Caki2 (cell line): ENCODE measurements around the gene ZBP1. TPM values are rescaled to one million over a fixed set of nuclear protein-coding genes. Genes with fewer than 3 reads are reported as not detected.

Experiments
- DNase-seq: peaks from one replicate; pipeline ENCODE4 v3.0.0-alpha.2; 2015; ENCODE audit warnings: low read depth
- in situ Hi-C: cut with HindIII; loops from 2 replicates; pipeline ENCODE4 v1.10.0; 2016; ENCODE audit warnings: low sequenced_read_pairs, low pct_unique_long_range_greater_than_20kb, mixed read lengths
- total RNA-seq: library from RNA; depleted of rRNA; stranded (reverse); fragments of >200 nt; shearing (Covaris generic); gene quantifications from 2 replicates; pipeline ENCODE4 v1.2.3, GENCODE V29; 2014; ENCODE audit warnings: low replicate concordance

ZBP1 gene
- total RNA-seq, 1 experiment from 2014 or later, result not detected

DNA sequence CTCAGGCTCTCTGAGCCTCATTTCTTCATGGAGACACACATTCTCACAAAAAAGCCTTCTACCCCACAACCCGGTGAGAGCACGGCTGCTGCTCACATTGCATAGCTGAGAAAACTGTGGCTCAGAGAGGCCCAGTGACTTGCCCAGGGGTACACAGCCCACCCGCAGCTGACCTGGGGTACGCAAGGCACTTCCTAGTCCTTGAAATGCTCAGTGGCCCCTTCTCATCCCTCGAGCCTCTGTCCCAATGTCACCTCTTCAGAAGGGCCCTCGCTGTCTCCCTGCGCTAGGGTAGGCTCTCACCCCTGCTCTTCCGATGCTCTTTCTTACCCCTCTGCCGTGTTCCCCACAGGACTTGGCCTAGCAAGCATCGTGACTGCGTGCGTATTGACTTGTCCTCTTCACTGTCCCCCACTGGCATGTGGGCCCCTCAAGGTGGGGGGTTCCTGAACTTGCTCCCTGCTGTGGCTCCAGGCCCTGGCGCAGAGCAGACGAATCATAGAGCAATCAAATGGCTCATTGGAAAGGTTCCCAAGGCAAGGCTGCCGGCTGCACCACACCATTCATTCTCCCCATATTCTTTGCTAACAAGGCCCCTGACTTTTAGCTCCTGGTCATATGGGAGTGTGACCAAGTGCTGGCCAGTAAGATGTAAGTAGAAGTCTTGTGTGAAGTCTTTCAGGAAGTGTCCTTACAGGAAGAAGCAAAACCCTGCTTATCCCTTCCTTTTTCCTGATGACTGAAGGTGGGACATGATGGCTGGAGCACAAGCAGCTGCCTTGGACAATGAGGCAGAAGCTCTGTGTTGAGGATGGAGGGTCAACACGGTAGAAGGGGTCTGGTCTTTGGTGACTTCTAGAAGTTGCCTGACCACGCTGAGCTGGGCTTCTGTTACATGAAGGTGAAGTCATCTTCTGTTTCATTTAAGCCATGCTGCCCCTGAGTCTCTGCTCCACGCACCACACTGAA, 36.7 kb downstream of the ZBP1 start:
- no peak for DNase-seq
- in situ Hi-C loops, result no loop called here

DNA sequence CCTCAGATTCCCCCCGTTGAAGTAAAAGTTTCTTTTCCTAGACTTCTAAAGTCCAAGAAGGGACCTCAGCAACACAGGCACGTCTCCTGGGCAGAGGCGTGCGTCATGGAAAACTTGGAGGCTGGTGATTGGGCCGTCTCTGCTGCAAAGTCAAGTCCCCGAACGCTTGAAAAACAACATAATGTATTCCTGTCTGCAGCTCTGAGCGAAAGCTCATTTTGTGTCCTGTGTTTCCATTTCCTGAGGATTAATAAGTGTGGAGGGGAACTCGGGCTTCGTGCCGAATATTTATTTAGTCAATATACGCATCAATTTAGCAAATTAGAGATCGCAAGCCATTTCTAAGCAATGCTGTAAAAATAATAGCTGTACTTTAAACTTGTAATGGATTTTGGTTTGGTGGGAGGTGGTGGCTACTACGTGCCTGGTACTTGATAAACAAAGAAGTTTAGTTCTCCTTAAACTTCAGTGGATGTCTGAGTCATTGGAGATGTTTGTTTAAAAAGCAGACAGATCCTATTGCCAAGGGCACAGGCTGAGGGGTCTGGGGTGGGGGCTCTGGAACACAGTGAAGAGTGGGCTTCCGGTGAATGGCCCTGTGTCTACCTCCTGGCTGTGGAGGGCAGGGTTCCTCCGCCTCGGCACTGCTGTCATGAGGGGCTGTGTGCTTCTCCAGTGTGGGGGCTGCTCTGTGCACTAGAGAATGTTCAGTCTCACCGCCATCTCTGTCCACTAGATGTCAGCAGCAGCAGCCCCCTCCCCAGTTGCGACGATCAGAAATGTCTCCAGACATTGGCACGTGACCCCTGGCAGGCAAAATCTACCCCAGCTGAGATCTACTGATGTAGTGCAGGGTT, 37.6 kb downstream of the ZBP1 start:
- in situ Hi-C loops, result no loop called here
- no peak for DNase-seq

DNA sequence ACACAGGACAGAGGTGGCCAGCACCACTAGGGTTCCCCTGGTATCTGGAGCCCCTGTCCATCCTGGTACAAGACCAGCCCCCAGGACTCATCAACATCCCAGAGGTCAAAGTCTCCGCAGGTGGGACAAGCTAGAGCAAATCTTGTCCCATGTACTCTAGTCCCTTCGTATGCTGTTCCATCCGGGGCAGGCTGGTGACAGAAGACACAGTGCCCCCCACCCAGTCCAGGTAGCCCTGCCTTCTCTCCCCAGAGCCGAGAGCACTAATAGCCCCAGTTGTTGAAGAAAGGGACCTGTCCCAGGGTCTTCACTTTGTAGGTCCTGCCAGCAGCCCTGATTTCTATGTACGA, 38.2 kb downstream of the ZBP1 start:
- no peak for DNase-seq
- in situ Hi-C loops, result no loop called here

DNA sequence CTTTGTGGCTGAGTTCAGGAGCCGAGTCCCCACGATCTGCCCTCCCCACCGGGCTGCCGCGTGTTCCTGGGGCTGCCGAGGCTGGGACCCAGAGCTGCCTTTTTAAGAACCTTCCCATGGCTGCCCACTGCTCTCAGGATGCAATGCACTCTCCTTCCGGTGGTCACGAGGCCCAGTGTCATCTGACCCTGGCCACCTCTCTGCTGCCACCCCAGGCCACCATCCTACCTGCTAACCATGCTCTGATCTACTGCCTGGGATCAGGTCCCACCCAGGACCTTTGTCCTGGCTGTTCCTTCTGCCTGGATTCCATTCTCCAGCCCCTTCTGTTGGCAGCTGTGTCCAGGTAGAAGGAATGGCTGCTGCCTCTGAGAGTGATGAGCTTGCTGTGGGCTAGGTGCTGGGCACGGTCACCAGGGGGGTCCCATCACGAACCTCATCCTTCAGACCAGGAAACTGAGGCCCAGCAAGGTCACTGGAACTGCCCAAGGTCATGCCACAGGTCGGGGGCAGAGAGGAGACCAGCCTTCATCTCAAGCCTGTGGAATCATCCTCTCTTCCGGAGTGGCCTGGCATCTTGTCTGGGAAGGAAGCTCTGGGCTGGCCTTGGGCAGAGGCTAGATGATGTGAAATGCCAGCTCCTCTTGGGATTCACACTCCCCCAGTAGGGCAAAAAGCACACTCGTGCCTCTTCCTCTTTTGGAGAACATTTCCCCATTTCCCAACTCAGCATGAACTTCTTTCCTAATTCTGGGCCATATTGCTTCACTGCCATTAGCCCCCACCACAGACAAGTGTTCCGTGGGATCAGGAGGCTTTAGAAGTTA, 38.8 kb downstream of the ZBP1 start:
- no peak for DNase-seq
- in situ Hi-C loops, result no loop called here

DNA sequence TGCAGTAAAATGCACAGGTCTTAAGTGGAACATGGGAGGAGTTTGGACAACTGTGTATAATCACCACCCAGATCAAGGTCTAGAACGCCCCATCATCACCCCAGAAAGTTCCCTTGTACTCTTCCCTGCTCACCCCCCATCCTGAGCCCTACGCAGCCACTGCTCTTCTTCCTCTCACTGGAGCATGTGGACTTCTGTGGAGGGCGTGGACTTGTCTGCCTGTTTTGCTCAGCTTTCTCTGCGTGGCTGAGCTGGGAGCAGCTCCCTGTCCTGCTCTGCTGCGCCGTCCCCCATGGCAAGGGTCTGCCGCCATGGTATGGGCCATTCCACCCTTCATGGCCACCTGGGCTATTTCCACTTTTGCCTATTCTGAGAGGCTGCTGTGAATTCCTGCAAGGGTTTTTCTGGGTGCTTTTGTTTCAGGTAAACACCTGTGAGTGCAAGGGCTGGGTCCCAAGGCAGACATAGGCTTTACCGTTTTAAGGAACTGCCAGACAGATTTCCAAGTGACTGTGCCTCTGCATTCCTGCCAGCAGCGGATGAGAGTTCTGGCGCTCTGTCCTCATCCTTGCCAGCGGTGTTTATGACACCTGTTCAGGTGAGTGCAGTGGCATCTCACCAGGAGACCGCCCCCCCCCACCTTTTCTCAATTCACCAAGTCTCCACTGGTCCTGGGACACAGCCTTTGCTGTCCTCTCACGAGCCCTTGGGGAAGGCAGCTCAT, 39.6 kb downstream of the ZBP1 start:
- in situ Hi-C loops, result no loop called here
- no peak for DNase-seq

DNA sequence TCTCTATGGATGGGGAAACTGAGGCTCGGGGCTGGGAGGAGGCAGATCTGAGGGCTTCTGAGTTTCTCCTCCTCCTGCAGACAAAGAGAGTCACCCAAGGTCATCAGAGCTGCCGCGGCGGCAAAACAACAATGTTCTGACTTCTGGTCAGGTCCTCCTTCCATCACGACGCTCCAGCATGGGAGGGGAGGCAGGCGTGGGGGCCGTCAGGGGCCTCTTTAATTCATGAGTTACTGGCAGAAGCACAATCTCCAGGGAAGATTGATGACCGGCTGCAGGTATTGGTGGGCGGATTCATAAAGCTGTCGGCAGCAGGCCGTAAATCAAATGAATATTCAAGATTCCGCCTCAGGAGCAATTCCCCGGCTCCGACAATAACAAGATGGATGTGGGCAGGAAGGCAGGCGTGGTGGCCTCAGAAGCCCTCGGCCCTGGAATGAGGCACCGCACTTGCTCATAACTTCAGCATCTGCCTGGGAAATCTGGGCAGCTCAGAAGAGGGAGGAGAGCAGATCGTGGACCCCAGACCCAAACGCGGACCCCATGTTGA, 40.3 kb downstream of the ZBP1 start:
- DNase-seq, result no peak
- in situ Hi-C loops, result no loop called here

DNA sequence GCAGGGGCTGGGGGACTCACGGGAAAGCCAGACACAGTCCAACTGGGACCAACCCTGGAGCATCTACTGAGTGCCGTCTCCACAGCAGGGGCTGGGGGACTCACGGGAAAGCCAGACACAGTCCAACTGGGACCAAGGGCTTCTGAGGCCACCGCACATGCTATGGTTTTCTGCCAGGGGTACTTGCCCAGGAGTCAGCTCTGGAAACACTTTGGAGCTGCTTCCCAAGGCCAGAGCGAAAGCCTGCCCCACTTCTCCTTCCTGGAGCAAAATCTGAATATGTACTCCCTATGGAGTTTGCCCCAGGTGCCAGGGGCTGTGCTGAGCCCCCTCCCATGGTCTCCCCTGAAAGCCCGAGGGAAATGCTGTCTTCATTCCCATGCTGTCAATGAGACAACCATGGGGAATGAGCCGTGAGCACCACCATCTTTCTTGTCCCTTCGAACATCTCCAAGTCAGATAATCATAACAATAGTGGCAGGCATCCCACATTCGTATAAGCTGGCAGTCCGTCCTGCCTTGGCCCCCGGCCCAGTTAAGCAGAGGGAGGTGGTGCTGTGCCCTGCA, 40.8 kb downstream of the ZBP1 start:
- in situ Hi-C loops, result no loop called here
- no peak for DNase-seq

DNA sequence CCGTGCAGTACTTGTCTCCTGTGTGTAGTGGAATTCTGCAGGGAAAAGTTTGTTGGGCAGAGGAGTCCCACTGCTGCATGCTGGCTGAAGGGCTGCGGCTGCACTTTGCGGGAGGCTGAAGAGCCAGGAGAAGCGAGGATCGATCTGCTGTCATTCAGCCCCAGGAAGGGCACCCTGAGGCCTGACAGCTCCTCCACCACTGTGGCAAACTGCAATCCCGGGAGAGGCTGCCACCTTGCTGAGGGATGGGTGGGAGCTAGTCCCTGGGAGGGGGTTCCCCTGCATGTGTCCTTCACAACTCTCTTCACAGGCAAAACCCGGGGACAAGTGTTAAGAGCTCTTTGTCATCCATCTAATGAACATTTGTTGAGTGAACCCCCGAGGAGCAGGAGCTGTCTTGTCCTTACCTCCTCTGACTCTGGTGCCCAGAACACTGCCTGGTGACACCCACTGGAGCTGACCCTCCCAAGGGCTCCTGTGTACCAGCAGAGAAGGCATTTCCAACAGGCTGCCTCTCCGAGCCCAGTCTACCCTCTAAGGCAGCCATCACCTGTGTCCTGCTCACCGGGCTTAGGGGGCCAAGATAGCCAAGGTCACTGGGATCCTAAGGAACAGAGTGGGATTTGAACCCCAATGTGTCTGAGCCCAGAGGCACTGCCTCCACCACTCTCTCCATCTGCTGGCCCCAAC, 41.6 kb downstream of the ZBP1 start:
- no peak for DNase-seq
- in situ Hi-C loops, result no loop called here

DNA sequence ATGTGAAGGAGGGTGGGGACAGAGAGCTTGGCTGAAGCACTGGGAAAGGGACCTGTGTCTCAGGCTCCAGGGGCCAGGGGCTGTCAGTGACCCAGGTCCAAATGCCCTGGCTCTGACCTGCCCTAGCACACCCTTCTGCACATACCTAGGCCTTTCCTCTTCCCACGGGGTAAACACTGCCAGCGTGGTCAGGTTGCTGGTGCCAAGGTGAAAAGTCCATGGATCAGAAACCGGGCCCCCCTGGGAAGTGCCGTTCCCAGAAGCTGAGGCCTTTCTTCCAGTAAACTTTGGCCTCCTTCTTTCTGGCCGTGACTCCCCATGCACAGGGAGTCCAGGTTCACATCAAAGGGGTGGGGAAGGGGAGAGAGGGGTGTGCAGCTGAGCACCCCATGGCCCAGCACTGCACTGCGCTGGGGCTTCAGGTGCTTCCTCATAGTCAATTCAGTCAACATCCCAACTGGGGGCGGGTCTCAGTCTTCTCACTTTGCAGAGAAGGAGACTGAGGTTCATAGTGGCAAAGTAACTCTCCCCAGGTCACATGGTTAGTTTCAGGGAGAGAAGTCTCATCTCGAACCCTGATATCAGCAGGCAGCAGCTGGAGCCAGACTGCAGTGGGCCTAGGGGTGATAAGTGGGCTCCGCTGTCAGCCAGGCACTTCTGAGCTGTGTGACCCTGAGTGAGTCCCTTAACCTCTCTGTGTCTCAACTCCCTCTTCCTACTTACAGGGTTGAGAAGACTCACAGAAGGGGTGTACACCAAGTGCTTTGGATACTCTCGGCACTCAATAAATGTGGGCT, 42.3 kb downstream of the ZBP1 start:
- in situ Hi-C loops, result no loop called here
- no peak for DNase-seq

DNA sequence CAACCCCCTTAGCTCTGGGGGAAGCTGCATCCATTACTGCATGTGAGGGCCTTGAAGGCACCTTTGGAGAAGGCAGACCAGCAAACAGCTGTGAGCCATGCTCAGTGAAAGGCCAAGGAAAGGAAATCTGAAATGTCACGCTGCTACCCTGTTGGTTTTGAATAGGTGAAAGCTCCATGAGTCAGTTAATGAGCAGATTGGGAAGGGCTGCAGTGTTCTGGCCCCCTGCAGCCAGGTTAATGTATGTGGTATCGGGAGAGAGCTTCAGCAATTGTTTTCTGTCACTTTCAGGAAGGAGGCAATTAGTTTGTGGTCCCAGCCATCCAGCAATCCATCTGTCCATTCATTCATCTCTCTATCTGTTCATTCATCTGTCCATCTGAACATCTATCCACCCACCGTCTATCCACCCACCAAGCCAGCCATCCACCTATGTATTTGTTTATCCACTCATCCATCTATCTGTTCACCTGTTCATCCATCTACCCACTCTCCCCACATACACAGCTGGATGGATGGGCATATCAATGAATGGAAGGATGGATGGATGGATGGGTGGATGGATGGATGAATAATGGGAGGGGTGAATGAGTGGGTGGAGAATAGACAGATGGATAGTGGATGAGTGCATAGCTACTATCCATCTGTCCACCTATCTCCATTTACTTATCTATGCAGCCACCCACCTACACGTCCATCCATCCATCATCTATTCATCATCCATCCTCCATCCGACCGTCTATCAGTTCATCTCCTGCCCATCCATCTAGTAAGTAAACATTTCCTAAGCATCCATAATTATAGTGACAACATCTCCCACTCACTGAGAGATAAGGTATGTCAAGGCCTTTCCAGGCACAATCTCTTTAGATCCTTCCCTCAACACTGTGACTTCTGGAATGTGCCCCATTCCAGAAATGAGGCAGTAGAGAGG, 43.3 kb downstream of the ZBP1 start:
- DNase-seq, result no peak
- in situ Hi-C loops, result no loop called here

DNA sequence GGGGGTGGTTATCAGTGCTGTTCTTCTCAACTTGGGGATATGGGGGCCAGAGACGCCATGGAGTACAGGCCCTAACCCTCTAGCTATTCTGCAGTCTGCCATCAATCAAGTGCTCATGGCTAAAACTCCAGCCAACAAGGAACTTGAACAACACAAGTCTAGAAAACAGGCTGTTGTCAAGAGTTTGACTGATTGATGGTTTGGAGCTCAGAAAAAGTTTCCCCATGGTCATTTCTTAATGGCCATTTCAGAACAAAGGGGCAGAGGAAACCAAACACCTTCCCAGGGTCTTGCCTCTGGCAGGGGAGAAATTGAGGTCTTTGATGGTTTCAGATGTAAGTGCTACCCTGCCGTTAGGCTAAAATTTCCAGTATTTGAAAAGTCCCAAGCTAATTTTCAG, 44.2 kb downstream of the ZBP1 start:
- no peak for DNase-seq
- in situ Hi-C loops, result no loop called here

DNA sequence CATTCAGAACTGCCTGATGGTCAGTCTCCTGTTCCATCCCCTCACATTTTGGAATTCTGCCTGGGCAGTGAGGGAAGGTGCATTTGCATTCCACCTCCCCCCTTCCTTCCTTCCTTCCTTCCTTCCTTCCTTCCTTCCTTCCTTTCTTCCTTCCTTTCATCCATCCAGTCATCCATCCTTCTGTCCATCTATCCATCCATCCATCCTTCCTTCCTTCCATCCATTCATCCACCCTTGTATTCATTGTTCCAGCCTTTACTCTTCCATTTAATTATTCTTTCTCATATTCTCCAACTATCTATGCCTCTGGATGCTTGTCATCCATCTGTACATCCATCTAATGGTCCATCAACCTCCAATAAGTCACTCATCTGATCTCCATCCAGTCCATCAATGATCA, 45.3 kb downstream of the ZBP1 start:
- no peak for DNase-seq
- in situ Hi-C loops, result no loop called here

DNA sequence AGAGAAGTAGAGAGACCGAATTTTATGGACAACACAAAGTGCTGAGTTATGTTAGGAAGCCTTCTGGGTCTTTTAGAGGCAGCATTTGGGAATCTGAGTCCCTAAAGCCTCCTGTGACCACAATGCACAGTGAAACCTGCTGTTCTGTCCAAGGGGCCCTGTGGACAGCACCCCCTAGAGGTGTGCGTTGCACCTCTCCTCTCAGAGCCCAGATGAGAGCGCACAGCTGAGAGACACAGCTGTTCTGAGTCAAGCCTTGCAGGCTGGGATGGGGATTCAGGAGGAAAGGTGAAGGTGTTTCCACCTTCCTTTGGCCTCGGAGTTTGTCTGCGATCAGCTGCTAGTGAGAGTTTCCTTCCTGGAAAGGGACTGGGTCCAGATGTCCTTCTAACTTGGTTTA, 46.3 kb downstream of the ZBP1 start:
- DNase-seq, result no peak
- in situ Hi-C loops, result no loop called here

DNA sequence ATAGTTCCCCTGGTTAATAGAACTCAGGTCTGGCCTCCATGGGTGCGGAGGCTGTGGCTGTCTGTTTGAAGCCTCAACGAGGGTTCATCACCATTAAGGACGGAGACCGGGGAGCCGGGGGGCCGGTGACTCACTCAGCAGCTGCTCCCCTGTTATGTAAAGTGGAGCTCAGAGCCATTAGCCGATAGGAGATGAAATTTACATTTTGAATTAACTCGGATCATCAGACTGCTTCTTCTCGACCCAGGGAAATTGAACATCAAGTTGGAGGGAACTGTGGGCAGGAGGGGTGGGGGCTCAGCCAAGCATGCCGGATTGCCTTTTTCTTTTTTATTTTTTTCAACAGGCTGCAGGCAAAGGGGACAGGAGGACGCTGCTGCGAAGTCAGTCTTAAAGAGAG, 47.0 kb downstream of the ZBP1 start:
- in situ Hi-C loops, result no loop called here
- no peak for DNase-seq

DNA sequence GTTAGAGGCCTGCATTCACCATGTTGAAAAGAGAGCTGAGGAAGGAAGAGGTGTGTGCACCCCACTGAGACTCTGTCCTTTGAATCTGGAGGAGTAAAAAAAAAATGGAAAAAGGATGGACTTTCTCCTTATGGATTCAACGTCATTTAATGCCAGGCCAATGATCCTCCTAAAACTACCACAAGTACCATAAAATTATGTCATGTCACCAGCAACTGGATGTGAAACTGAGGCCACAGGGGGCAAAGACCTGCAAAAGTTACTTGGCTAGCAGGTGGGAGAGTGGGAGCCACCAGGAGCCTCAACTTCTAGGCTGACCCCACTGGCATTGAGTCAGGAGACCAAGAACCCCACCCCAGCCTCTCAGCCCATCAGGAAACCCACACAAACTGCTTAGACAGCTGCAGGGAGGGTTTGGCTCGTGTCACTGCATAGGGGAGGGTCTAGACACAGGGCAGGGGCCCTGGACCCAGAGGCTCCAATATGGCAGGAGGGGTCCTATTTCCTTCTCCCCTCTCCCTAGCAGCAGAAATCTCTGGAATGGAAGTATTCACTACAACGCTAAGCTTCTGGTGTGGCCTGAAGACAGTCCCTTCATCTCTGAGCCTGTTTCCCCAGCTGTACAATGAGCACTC, 48.3 kb downstream of the ZBP1 start:
- no peak for DNase-seq
- in situ Hi-C loops, result no loop called here
